Stimulated activated CD8-positive, alpha-beta memory T cell treated with anti-CD3 and anti-CD28 coated beads, Interleukin-4, amount 100 ng/mL, for 48 hours (primary cell): ENCODE data around the gene CCDC87.
"Not testable (repeated sequence)": the region's sequence is repeated elsewhere in the genome, so short reads cannot be mapped to it uniquely, and the experiment has no call there.

ENCODE experiments used
- DNase-seq: peaks from one replicate; pipeline ENCODE4 v3.0.0-alpha.2; 2020

The CCDC87 gene, protein sequence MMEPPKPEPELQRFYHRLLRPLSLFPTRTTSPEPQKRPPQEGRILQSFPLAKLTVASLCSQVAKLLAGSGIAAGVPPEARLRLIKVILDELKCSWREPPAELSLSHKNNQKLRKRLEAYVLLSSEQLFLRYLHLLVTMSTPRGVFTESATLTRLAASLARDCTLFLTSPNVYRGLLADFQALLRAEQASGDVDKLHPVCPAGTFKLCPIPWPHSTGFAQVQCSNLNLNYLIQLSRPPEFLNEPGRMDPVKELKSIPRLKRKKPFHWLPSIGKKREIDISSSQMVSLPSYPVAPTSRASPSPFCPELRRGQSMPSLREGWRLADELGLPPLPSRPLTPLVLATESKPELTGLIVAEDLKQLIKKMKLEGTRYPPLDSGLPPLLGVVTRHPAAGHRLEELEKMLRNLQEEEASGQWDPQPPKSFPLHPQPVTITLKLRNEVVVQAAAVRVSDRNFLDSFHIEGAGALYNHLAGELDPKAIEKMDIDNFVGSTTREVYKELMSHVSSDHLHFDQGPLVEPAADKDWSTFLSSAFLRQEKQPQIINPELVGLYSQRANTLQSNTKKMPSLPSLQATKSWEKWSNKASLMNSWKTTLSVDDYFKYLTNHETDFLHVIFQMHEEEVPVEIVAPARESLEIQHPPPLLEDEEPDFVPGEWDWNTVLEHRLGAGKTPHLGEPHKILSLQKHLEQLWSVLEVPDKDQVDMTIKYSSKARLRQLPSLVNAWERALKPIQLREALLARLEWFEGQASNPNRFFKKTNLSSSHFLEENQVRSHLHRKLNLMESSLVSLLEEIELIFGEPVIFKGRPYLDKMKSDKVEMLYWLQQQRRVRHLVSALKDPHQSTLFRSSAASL

DNA sequence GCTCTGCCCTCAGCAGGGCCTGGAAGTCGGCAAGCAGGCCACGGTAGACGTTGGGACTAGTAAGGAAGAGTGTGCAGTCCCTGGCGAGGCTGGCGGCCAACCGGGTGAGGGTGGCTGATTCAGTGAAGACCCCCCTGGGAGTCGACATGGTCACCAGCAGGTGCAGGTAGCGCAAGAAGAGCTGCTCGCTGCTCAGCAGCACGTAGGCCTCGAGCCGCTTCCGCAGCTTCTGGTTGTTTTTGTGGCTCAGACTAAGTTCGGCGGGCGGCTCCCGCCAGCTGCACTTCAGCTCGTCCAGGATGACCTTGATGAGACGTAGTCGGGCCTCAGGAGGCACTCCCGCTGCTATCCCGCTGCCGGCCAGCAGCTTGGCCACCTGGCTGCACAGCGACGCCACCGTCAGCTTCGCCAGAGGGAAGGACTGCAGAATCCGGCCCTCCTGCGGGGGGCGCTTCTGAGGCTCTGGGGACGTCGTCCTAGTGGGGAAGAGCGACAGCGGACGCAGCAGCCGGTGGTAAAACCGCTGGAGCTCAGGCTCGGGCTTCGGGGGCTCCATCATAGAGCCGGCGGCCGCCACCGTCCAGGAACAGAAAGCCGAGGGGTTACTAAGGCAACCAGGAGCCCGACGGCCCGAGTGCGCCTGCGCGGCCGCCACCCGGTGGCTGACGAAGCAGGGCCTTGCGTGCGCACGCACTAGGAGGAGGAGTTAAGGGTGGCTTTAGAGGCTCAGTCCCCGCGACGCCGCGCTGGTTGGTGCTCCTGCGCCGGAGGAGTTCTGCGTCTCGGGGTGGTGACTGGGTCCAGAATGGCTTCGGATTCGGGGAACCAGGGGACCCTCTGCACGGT, at the start of gene CCDC87, which contains the start of gene CCS:
TSS of gene CCDC87 (minus strand) at position 607 of the 846 bp plus-strand sequence. CDS start at position 559, 48 bp downstream.
TSS of gene CCS (plus strand) at position 729 of the 846 bp plus-strand sequence. CDS start at position 806, 77 bp downstream.
- peak; percentile 99 for DNase-seq

DNA sequence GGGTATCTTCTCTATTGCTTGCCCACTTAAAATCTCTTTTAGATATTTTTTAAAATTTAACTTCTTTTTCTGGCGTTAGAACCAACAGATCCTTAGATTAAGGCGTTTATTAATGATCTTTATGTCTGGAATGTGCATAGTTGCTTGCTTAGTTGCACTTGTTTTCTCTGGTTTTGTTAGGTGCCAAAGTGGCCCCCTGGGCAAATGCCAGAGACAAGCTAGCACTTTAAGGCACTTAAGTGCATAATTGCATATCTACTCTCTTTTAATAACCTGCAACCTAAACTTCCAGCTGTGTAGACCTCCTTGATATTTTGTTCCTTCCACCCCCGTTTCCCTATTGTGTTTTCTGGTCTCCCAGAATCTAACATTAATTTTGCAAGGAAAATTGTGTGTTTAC, 49.0 kb upstream of the CCDC87 start:
- no peak for DNase-seq

GRCh38 chr11:66639814-66640340, 47.0 kb upstream of the CCDC87 start:
- not testable (repeated sequence) for DNase-seq

DNA sequence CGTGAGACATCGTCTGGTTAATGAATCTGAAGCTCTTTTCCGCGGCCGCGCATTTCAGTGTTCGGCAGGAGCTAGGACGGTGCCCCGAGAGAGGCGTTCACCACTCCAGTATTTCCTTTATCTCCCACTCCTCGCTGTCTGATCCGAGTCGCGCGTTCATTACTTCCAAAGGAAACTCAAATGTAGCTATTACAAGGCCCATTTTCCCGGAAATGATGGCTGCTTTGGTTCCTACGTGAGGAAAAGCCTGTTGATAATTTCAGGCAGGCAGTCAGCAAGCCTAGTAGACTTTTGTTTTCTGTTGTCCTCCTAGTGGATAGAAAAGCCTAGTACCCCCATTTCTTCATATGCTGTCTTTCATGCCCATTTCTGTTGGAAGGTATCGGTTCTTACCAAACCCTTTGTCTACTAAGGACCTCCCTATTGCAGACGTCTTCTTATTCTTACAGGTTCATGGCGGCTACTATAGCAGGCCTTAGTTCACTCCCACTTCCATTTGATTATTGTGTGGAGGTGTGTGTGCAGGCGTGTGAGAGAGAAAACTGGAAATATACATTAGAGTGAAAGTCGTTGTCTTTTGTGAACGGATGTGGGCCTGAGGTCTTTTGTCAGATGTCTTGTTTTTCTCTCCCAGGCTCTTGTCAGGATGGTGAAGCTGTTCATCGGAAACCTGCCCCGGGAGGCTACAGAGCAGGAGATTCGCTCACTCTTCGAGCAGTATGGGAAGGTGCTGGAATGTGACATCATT, 46.4 kb upstream of the CCDC87 start:
- DNase-seq, result no peak

- DNase-seq, result peak; percentile 95
Measured at GRCh38 chr11:66638177-66639065, 45.6 kb upstream of the CCDC87 start, which contains the start of gene RBM4. Gene RBM4, plus strand, starts transcription at chr11:66638703. Its CDS starts 1,009 bp downstream, at chr11:66639712.

DNA sequence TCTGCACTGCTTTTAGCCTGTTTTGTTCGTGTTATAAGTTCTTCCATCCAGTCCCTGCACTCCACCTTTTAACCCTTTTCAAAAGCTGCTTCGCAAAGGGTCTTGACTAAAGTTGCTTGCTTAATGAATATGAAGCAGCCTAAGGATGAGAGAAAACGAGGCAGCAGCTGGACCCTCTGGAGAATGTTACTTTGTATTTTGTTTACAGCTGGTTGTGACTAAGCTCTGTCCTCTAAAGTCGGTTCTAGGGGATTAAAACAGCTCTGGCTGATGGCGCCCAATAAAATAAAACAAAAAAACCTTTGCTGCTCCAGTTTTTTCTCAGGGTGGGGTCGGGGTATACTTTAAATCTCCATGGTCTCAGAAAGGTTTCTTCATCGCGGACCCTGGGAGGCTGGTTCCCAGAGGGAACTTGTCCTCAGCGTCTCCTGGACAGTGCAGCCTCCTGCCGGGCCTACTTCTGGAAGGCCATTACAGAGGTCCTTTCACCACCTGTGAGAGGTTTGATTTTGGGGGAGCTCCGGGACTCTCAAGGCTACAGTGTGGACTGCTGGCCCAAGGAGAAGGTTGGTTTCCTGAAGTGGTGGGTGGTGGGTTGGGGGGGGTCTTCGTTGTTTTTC, 44.8 kb upstream of the CCDC87 start:
- no peak for DNase-seq

- DNase-seq, result no peak
Measured at GRCh38 chr11:66636411-66636810, 43.5 kb upstream of the CCDC87 start.

DNA sequence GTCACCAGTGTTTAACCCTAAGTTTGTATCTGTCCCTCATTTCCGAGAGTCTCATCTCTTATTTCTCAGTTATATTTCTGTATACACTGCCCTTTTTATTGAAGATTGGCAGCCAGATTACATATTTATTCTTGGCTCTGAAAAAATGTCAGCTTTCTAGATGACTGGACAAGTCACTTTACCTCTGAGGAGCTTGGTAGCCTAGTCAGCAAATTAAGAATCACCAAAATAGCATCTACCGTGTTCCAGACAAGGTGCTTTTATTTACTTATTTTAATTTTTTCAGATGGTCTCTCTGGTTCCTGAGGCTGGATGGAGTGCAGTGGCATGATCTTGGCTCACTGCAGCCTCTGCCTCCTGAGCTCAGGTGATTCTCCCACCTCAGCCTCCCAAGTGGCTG, 40.1 kb upstream of the CCDC87 start:
- DNase-seq, result no peak

DNA sequence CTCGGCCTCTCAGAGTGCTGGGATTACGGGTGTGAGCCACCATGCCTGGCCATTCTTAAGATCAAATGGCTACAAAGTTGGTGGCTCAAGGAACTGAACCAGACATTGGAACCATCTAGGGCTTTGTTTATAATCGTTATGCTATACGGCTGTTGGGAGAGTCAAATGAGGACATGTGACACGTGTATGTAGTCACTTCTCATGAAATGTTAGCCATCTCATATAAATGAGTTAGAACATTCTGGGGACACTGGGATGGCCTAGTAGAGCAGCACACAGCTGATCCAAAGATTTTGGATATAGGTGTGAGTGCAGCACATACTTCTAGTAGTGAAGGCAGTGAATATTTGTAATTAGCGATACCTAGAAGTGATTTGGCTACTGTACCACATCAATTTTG, 39.0 kb upstream of the CCDC87 start:
- DNase-seq, result no peak

- no peak for DNase-seq
Measured at GRCh38 chr11:66629356-66629755, 36.5 kb upstream of the CCDC87 start.

GRCh38 chr11:66628061-66628603, 35.3 kb upstream of the CCDC87 start:
- no peak for DNase-seq

GRCh38 chr11:66626926-66627325, 34.1 kb upstream of the CCDC87 start:
- no peak for DNase-seq

GRCh38 chr11:66626382-66626781, 33.5 kb upstream of the CCDC87 start:
- DNase-seq, result no peak

DNA sequence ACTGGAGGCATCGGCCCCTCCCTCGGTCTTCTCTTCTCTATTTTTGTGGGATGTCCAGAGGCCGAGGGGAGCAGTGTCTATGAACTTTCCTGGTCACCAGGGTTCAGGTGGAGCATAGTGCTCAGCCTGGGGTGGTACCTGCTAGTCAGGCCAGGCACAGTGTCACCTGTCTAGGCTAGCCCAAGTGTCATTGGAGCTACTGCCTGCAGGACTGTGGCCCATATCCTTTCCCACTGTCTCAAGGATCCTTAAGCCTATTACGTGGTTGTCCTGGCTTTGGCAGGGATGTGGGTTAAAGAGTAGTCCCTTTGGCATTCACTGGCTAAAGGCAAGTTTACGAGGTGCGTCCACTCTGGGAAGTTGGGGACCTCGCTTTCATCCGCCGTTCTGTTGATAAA, 32.9 kb upstream of the CCDC87 start:
- no peak for DNase-seq

- no peak for DNase-seq
Measured at GRCh38 chr11:66625041-66625751, 32.3 kb upstream of the CCDC87 start.

DNA sequence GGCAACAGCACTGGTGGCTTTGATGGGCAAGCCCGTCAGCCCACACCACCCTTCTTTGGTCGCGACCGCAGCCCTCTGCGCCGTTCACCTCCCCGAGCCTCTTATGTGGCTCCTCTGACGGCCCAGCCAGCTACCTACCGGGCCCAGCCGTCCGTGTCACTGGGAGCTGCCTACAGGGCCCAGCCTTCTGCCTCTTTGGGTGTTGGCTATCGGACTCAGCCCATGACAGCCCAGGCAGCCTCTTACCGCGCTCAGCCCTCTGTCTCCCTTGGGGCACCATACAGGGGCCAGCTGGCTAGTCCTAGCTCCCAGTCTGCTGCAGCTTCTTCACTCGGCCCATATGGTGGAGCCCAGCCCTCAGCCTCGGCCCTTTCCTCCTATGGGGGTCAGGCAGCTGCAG, 31.6 kb upstream of the CCDC87 start:
- no peak for DNase-seq

DNA sequence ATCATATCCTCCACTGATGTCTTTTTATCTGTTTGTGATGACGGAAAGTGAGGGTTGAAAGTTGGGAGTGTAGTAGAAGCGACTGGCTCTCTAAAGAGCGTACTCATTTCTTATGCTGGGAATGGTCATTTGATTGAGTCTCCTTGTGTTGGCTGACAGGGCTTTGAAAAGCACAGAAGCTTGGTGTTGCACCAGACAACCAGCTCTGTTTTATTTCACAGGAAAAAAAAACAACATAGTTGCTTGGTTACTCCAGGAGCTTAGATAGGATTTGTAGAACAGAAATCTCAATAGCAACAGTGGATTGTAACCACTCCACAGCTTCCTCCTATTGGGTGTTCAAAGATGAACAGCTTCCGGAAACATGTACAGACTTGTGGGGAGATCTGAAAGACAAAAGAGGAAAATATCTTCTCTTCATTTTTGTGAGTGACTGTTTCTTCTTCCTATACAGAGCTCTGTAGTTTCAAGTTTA, 26.3 kb upstream of the CCDC87 start:
- DNase-seq, result no peak

DNA sequence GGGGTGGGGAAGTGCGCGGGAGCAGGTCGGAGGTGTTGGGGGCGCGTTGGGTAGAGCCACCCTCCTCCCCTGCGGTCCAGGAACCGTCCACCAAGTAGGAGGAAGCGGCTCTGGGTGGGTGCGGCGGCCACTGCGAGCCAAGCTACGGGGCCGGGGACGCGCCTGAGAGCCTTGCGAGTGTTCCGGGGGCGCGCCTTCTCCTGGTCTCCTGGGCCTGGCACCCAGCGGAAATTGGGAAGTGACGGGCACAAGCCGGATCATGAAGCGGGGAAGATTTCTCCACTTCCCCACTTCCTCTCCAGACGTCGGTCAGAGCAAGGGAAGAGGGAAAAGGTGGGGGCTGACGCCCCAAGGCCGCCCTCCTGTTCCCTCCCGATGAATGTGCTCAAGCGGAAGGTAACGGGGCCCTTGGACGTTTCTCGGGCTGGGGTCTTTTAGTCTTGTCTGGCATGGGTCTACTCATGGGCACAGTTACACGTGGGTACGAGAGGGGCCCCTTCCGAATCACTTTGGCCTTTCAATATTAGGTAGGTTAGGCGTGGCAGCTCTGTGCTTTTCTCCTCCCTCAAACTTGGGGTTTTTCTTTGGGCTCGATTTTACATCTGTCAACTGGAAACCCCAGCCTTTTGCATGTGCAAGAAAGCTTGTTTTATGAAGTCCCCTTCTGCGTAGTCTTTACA, 24.4 kb upstream of the CCDC87 start:
- no peak for DNase-seq
